C4-2B (cell line): Measurements from ENCODE around the gene PSMB9.
A peak's percentile ranks its signal among the peaks of the same experiment; 100 is the strongest.
"Not testable (repeated sequence)": the region's sequence is repeated elsewhere in the genome, so short reads cannot be mapped to it uniquely, and the experiment has no call there.

Source experiments
- H3K27ac ChIP-seq: fragments of 450-650 bp; 2 replicates; pipeline ENCODE4 v1.5.1; 2017
- CTCF ChIP-seq: fragments of 450-650 bp; conservative IDR thresholded peaks from 2 replicates; pipeline ENCODE4 v1.5.1; 2017; ENCODE audit warnings: mild to moderate bottlenecking
- ZFX ChIP-seq: fragments of 450-650 bp; IDR thresholded peaks from 2 replicates; pipeline ENCODE4 v1.6.1; 2017

PSMB9 gene

GRCh38 chr6:32853541-32854375 is at the start of gene PSMB9, which contains the start of gene TAP1:
Gene PSMB9, plus strand, starts transcription at chr6:32854192. Its CDS starts 38 bp downstream, at chr6:32854230.
Gene TAP1, minus strand, starts transcription at chr6:32853704. Its CDS starts 68 bp downstream, at chr6:32853636.
- peak within 1 kb of the TSS; percentile 54 for H3K27ac ChIP-seq
- TF ChIP-seq ZFX: no peak
- peak; percentile 88 for TF ChIP-seq CTCF

- not testable (repeated sequence) for H3K27ac ChIP-seq
These were observed 48.6 kb upstream of the PSMB9 start for GRCh38 chr6:32805404-32805803.

GRCh38 chr6:32807020-32807580 is 46.9 kb upstream of the PSMB9 start:
- H3K27ac ChIP-seq: no peak overlapping the region
- TF ChIP-seq ZFX: no peak
- TF ChIP-seq CTCF: no peak

- H3K27ac ChIP-seq: no peak overlapping the region
- TF ChIP-seq ZFX: no peak
- TF ChIP-seq CTCF: no peak
These were observed 44.8 kb upstream of the PSMB9 start for GRCh38 chr6:32809171-32809570.

GRCh38 chr6:32814145-32814544 is 39.8 kb upstream of the PSMB9 start:
- TF ChIP-seq ZFX (no peak), CTCF (no peak)
- H3K27ac ChIP-seq: no peak overlapping the region

- H3K27ac ChIP-seq: no peak overlapping the region
- TF ChIP-seq ZFX (no peak), CTCF (no peak)
These were observed 38.9 kb upstream of the PSMB9 start for GRCh38 chr6:32815115-32815514.

GRCh38 chr6:32815996-32816395 is 38.0 kb upstream of the PSMB9 start:
- TF ChIP-seq ZFX: no peak
- no peak for TF ChIP-seq CTCF
- H3K27ac ChIP-seq: no peak overlapping the region
